Tibial nerve (tissue), 3 donors: ENCODE measurements around the gene RAB39A.

ENCODE experiments used
- POLR2A ChIP-seq, 2 donors: fragments of 450-650 bp; IDR thresholded peaks; one replicate each; pipeline ENCODE4 v1.6.1; 2017; ENCODE audit warnings: antibody characterized with exemption in 2 of 2, mild to moderate bottlenecking in 2 of 2, moderate library complexity in 2 of 2
- TF ChIP-seq, protein P1 (sequence below), 5 experiments: fragments of 200-600 bp in 3 of 5; fragments of 450-650 bp in 2 of 5; sonication (generic) in 3 of 5; IDR thresholded peaks; one replicate each; pipeline ENCODE4 v1.5.1; 2016 to 2019; ENCODE audit warnings: antibody characterized with exemption in 5 of 5, mild to moderate bottlenecking in 3 of 5, moderate library complexity in 2 of 5

DNA sequence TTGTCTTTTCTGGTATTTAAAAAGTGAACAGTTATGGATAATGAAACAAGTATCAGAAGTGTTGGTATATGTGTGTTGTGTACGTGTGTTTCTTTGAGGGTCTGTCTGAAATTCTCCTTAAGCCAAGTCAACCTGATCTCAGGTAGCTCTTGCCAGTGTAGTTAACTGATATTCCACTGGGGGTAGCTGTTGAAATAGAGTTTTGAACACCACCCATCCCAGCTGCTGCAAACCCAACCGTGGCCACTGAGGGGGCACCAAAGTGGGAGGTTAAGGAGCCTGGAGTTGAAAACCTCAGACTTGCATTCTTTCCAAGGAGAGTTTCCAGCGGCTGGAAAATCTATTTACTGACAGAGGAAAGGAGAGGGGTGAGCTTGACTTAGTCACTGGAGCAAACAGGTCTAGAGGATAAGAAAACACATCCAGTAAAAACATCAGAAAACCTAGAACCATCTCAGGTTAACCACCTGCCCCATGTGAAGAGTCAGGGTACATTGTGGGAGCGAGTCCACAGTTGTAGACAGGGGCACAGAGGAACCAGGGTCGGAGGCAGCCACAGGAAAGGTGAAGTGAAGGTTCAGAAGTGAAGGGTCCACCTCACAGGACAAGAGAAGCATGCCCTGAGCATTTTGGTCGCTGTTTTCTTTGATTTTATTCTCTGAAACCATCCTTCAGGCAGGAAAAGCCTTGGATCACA, 71.7 kb downstream of the RAB39A start:
- TF ChIP-seq POLR2A (IDR thresholded peaks at IDR 0.05) = no peak
- TF ChIP-seq, protein P1, sequence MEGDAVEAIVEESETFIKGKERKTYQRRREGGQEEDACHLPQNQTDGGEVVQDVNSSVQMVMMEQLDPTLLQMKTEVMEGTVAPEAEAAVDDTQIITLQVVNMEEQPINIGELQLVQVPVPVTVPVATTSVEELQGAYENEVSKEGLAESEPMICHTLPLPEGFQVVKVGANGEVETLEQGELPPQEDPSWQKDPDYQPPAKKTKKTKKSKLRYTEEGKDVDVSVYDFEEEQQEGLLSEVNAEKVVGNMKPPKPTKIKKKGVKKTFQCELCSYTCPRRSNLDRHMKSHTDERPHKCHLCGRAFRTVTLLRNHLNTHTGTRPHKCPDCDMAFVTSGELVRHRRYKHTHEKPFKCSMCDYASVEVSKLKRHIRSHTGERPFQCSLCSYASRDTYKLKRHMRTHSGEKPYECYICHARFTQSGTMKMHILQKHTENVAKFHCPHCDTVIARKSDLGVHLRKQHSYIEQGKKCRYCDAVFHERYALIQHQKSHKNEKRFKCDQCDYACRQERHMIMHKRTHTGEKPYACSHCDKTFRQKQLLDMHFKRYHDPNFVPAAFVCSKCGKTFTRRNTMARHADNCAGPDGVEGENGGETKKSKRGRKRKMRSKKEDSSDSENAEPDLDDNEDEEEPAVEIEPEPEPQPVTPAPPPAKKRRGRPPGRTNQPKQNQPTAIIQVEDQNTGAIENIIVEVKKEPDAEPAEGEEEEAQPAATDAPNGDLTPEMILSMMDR (IDR thresholded peaks at IDR 0.05) = no peak
